Measurements from ENCODE around the gene CT45A1. TPM values are rescaled to one million over a fixed set of nuclear protein-coding genes. Genes with fewer than 3 reads are reported as not detected.

CT45A1 gene, protein sequence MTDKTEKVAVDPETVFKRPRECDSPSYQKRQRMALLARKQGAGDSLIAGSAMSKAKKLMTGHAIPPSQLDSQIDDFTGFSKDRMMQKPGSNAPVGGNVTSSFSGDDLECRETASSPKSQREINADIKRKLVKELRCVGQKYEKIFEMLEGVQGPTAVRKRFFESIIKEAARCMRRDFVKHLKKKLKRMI
- not detected in 2 replicates for total RNA-seq

DNA sequence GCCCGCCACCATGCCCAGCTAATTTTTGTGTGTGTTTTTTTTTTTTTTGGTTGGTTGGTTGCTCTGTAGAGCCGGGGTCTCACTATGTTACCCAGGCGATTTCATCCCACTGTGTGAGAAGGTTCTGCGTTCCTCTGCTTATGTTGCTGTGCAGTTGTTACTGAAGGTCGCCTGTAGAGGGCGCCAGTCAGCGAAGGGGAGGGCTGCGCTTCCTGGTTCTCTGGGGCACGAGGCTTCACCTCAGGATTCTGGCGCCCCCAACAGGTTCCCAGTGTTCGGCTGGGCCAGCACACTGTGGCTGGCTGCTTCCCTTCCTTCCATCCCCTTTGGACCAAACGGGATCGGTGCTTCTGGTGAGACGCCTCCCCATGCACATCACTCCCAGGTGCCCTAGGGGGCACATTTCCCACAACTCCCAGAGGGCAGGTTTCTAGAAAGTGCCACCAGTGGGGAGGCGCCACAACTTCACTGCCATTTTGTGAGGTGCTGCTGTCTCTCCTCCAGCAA is at the start of gene CT45A1:
Gene CT45A1, plus strand, starts transcription at position 457 of the 507 bp plus-strand sequence. CDS start 5,302 bp downstream, outside the sequence.

DNA sequence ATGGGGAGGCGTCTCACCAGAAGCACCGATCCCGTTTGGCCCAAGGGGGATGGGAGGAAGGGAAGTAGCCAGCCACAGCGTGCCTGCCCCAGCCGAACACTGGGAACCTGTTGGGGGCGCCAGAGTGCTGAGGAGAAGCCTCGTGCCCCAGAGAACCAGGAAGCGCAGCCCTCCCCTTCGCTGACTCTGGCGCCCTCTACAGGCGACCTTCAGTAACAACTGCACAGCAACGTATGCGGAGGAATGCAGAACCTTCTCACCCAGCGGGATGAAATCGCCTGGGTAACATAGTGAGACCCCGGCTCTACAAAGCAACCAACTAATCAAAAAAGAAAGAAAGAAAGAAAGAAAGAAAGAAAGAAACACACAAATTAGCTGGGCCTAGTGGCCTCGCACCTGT is 54.7 kb downstream of the CT45A1 start, which contains the start of gene CT45A3:
Gene CT45A3, minus strand, starts transcription at position 101 of the 400 bp plus-strand sequence. CDS start 3,747 bp downstream, outside the sequence.

Other genes starting within 250 kb of the CT45A1 start
- 3.7 and 4.3 TPM in 2 replicates for gene INTS6L, start 193.0 kb upstream of the CT45A1 start, total RNA-seq
- gene CT45A3, start 54.6 kb downstream of the CT45A1 start, total RNA-seq: not detected in 2 replicates
- gene CT45A5, start 71.9 kb downstream of the CT45A1 start, total RNA-seq: not detected in 2 replicates
- not detected in 2 replicates for gene CT45A6, start 89.1 kb downstream of the CT45A1 start, total RNA-seq
- not detected in 2 replicates for gene CT45A2, start 106.4 kb downstream of the CT45A1 start, total RNA-seq
- not detected in 2 replicates for gene CT45A7, start 123.6 kb downstream of the CT45A1 start, total RNA-seq
- not detected in 2 replicates for gene CT45A8, start 140.9 kb downstream of the CT45A1 start, total RNA-seq
- not detected in 2 replicates for gene CT45A9, start 158.2 kb downstream of the CT45A1 start, total RNA-seq
- gene CT45A10, start 179.8 kb downstream of the CT45A1 start, total RNA-seq: not detected in 2 replicates
- gene SAGE1, start 180.1 kb downstream of the CT45A1 start, total RNA-seq: not detected in 2 replicates

Measured in cardiac atrium fibroblast (primary cell).